Trophoblast cell (in vitro differentiated cells and primary cell): ENCODE measurements around the gene CTBP2.
A peak's percentile ranks its signal among the peaks of the same experiment; 100 is the strongest.

Experiments used
- DNase-seq, 2 donors: peaks; one replicate each; pipeline ENCODE4 v3.0.0-alpha.2; 2016
- H2AFZ ChIP-seq: 2 replicates; pipeline ENCODE4 v1.6.1; 2013; ENCODE audit warnings: low read length, moderate library complexity, mild to moderate bottlenecking; ENCODE audit not compliant: insufficient read depth, poor library complexity
- H2AK5ac ChIP-seq: 2 replicates; pipeline ENCODE4 v1.6.1; 2013; ENCODE audit warnings: mild to moderate bottlenecking, low read length
- H2BK120ac ChIP-seq: 2 replicates; pipeline ENCODE4 v1.6.1; 2013; ENCODE audit warnings: low read length, mild to moderate bottlenecking, moderate library complexity; ENCODE audit not compliant: insufficient read depth, poor library complexity
- H2BK12ac ChIP-seq: 2 replicates; pipeline ENCODE4 v1.6.1; 2013; ENCODE audit warnings: mild to moderate bottlenecking, low read length, moderate library complexity
- H2BK5ac ChIP-seq: 2 replicates; pipeline ENCODE4 v1.6.1; 2013; ENCODE audit warnings: low read length, low read depth, moderate library complexity, mild to moderate bottlenecking; ENCODE audit not compliant: poor library complexity
- H3K14ac ChIP-seq: 2 replicates; pipeline ENCODE4 v1.6.1; 2013; ENCODE audit warnings: mild to moderate bottlenecking, low read length
- H3K18ac ChIP-seq: 2 replicates; pipeline ENCODE4 v1.6.1; 2013; ENCODE audit warnings: mild to moderate bottlenecking, low read length
- H3K23ac ChIP-seq: 2 replicates; pipeline ENCODE4 v1.6.1; 2013; ENCODE audit warnings: low read length
- H3K27ac ChIP-seq: 2 replicates; pipeline ENCODE4 v1.5.1; 2013; ENCODE audit warnings: low read depth, mild to moderate bottlenecking, inconsistent platforms, low read length, moderate library complexity
- H3K27me3 ChIP-seq: 2 replicates; pipeline ENCODE4 v1.6.1; 2013; ENCODE audit warnings: inconsistent platforms, mild to moderate bottlenecking, low read length, moderate library complexity; ENCODE audit not compliant: insufficient read depth
- H3K36me3 ChIP-seq, 2 experiments: 1 replicate in 1 of 2; 2 replicates in 1 of 2; pipeline ENCODE4 v1.6.1; 2013; ENCODE audit warnings: low read length in 2 of 2, mild to moderate bottlenecking in 2 of 2, moderate library complexity in 1 of 2; ENCODE audit not compliant: insufficient read depth in 2 of 2, control insufficient read depth in 1 of 2
- H3K4ac ChIP-seq: 2 replicates; pipeline ENCODE4 v1.6.1; 2013; ENCODE audit warnings: low read depth, mild to moderate bottlenecking, low read length, moderate library complexity
- H3K4me1 ChIP-seq, 2 experiments: 1 replicate in 1 of 2; 2 replicates in 1 of 2; pipeline ENCODE4 v1.6.1; 2013; ENCODE audit warnings: low read length in 2 of 2, mild to moderate bottlenecking in 2 of 2, moderate library complexity in 1 of 2; ENCODE audit not compliant: insufficient read depth in 2 of 2, control insufficient read depth in 1 of 2
- H3K4me2 ChIP-seq: 2 replicates; pipeline ENCODE4 v1.6.1; 2013; ENCODE audit warnings: inconsistent platforms, mild to moderate bottlenecking, low read length, moderate library complexity
- H3K4me3 ChIP-seq: 2 replicates; pipeline ENCODE4 v1.5.1; 2013; ENCODE audit warnings: mild to moderate bottlenecking, low read depth, low read length, inconsistent platforms
- H3K79me1 ChIP-seq: one replicate; pipeline ENCODE4 v1.6.1; 2013; ENCODE audit warnings: low read length
- H3K79me2 ChIP-seq: 2 replicates; pipeline ENCODE4 v1.6.1; 2013; ENCODE audit warnings: low read length, mild to moderate bottlenecking; ENCODE audit not compliant: control insufficient read depth, insufficient read depth, poor library complexity
- H3K9ac ChIP-seq: 2 replicates; pipeline ENCODE4 v1.6.1; 2013; ENCODE audit warnings: mild to moderate bottlenecking, low read length
- H3K9me3 ChIP-seq: 2 replicates; pipeline ENCODE4 v1.6.1; 2013; ENCODE audit warnings: low read depth, mild to moderate bottlenecking, control low read depth, inconsistent platforms, low read length; ENCODE audit not compliant: insufficient read depth
- H4K12ac ChIP-seq: 2 replicates; pipeline ENCODE4 v1.6.1; 2013; ENCODE audit warnings: low read depth, mild to moderate bottlenecking, low read length, moderate library complexity
- H4K8ac ChIP-seq: 2 replicates; pipeline ENCODE4 v1.6.1; 2013; ENCODE audit warnings: low read depth, mild to moderate bottlenecking, low read length, moderate library complexity
- H4K91ac ChIP-seq: one replicate; pipeline ENCODE4 v1.6.1; 2013; ENCODE audit warnings: low read depth, mild to moderate bottlenecking, low read length, moderate library complexity
- WGBS: extraction: QIAGEN DNeasy Blood & Tissue Kit; methylation state at CpG from one replicate; pipeline ENCODE4 v1.1.7; 2013; ENCODE audit warnings: missing lambda C conversion rate; ENCODE audit not compliant: insufficient read length, insufficient coverage; ENCODE audit errors: extremely low coverage; 5-methylcytosine and 5-hydroxymethylcytosine counted together

Gene CTBP2

GRCh38 chr10:125005312-125006187, 154.8 kb downstream of the CTBP2 start:
- Histone ChIP-seq H4K91ac (no peak overlapping the region), H2BK5ac (no peak overlapping the region), H4K12ac (no peak overlapping the region), H3K18ac (no peak overlapping the region), H3K14ac (no peak overlapping the region), H3K79me1 (no peaks in the 10 kb centered on the region), H3K36me3 (peaks cover 47 to 54% of the 10 kb centered on the region in 2 experiments), H2BK12ac (no peak overlapping the region), H2AK5ac (no peak overlapping the region), H3K9me3 (peaks cover 4% of the 10 kb centered on the region), H3K4me2 (no peak overlapping the region), H3K27me3 (no peaks in the 10 kb centered on the region), H2BK120ac (no peak overlapping the region), H2AFZ (no peak overlapping the region), H3K9ac (no peak overlapping the region), H3K27ac (no peak overlapping the region), H3K79me2 (no peaks in the 10 kb centered on the region), H3K4me3 (peak overlapping the region; percentile 25), H3K4ac (no peak overlapping the region), H3K23ac (no peak overlapping the region), H3K4me1 (peaks cover 4 to 5% of the 10 kb centered on the region in 2 experiments), H4K8ac (no peak overlapping the region)
- no CpG with 5 or more reads among the region's 36 CpGs for WGBS
- no peak for DNase-seq

- H3K79me2 ChIP-seq, result no peaks in the 10 kb centered on the region
- no peak overlapping the region for H3K4me2 ChIP-seq
- H4K12ac ChIP-seq, result no peak overlapping the region
- H3K4ac ChIP-seq, result no peak overlapping the region
- no peak overlapping the region for H4K91ac ChIP-seq
- no peak overlapping the region for H3K27ac ChIP-seq
- no peak overlapping the region for H2BK120ac ChIP-seq
- no peak for DNase-seq
- H3K18ac ChIP-seq, result no peak overlapping the region
- no peak overlapping the region for H3K14ac ChIP-seq
- no peak overlapping the region for H4K8ac ChIP-seq
- no peak overlapping the region for H3K23ac ChIP-seq
- no CpG with 5 or more reads among the region's 19 CpGs for WGBS
- no peak overlapping the region for H2AK5ac ChIP-seq
- no peak overlapping the region for H2BK5ac ChIP-seq
- H2AFZ ChIP-seq, result no peak overlapping the region
- peak overlapping the region; percentile 25 for H3K4me3 ChIP-seq
- H3K27me3 ChIP-seq, result no peaks in the 10 kb centered on the region
- H3K4me1 ChIP-seq, result peaks cover 4 to 5% of the 10 kb centered on the region in 2 experiments
- peaks cover 55 to 59% of the 10 kb centered on the region in 2 experiments for H3K36me3 ChIP-seq
- peaks cover 4% of the 10 kb centered on the region for H3K9me3 ChIP-seq
- H3K79me1 ChIP-seq, result no peaks in the 10 kb centered on the region
- no peak overlapping the region for H2BK12ac ChIP-seq
- no peak overlapping the region for H3K9ac ChIP-seq
These were observed 155.6 kb downstream of the CTBP2 start for GRCh38 chr10:125004571-125005311.

- Histone ChIP-seq H3K4me3 (no peak overlapping the region), H4K8ac (no peak overlapping the region), H3K23ac (no peak overlapping the region), H3K79me1 (no peaks in the 10 kb centered on the region), H3K79me2 (no peaks in the 10 kb centered on the region), H2BK5ac (no peak overlapping the region), H3K4me1 (peaks cover 4 to 5% of the 10 kb centered on the region in 2 experiments), H2BK120ac (no peak overlapping the region), H3K27ac (no peak overlapping the region), H2AFZ (no peak overlapping the region), H4K12ac (no peak overlapping the region), H3K18ac (no peak overlapping the region), H3K9me3 (peaks cover 4% of the 10 kb centered on the region), H3K9ac (no peak overlapping the region), H4K91ac (no peak overlapping the region), H3K14ac (no peak overlapping the region), H3K27me3 (no peaks in the 10 kb centered on the region), H2AK5ac (no peak overlapping the region), H2BK12ac (no peak overlapping the region), H3K4me2 (no peak overlapping the region), H3K4ac (no peak overlapping the region), H3K36me3 (peaks cover 61 to 66% of the 10 kb centered on the region in 2 experiments)
- DNase-seq, result no peak
- no CpG with 5 or more reads among the region's 14 CpGs for WGBS
These were observed 156.4 kb downstream of the CTBP2 start for GRCh38 chr10:125003901-125004467.

DNA sequence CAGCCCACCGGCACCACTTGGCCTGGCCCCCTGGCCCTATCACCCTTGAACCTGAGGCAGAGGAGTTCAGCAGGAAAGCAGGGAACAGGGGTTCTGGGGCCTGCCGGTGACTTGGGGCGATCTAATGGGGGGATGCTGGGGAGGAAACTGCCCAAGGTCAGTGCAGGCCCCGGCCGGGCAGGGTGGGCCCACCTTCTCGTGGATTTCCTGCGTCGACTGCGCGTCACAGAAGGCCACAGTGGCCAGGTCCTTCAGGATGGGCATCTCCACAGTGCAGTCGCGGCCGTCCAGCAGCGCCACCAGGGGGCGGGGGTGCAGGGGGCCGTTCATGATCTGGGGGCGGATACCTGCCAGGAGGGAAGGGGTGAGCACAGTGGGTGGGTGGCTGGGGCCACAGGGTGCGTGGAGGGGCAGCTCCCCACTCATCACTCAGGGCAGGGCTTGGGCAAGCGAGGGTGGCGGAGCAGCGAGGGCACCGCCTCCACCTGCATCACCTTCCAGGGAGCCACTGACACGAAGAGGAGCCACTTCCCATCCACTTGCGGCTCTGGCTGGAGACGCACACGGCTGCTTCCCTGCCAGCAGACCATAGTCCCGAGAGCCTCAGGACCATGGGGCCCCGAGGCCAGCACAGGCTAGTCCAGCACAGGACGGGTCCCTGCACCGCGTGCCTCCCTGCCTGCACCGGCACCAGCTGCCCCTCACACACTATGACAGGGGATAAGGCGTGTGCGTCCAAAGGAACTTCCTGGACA, 157.0 kb downstream of the CTBP2 start:
- no CpG with 5 or more reads among the region's 34 CpGs for WGBS
- no peaks in the 10 kb centered on the region for H3K27me3 ChIP-seq

More for the DNA sequence above, 157.0 kb downstream of the CTBP2 start:
- no peak overlapping the region for H3K27ac ChIP-seq
- H2BK5ac ChIP-seq, result no peak overlapping the region
- peaks cover 4% of the 10 kb centered on the region in 2 experiments for H3K4me1 ChIP-seq
- H4K8ac ChIP-seq, result no peak overlapping the region
- H3K4me3 ChIP-seq, result no peak overlapping the region
- H2AFZ ChIP-seq, result no peak overlapping the region
- peaks cover 4% of the 10 kb centered on the region for H3K9me3 ChIP-seq
- H2BK120ac ChIP-seq, result no peak overlapping the region
- no peak overlapping the region for H3K4me2 ChIP-seq
- no peak overlapping the region for H2AK5ac ChIP-seq
- no peaks in the 10 kb centered on the region for H3K79me2 ChIP-seq
- H3K18ac ChIP-seq, result no peak overlapping the region
- H3K79me1 ChIP-seq, result no peaks in the 10 kb centered on the region
- H3K23ac ChIP-seq, result no peak overlapping the region
- no peak overlapping the region for H3K14ac ChIP-seq
- H4K91ac ChIP-seq, result no peak overlapping the region
- H3K9ac ChIP-seq, result no peak overlapping the region
- no peak overlapping the region for H4K12ac ChIP-seq
- no peak for DNase-seq
- H3K36me3 ChIP-seq, result peaks cover 68 to 71% of the 10 kb centered on the region in 2 experiments
- no peak overlapping the region for H3K4ac ChIP-seq
- H2BK12ac ChIP-seq, result no peak overlapping the region
